ENCODE measurements around the gene ENC1.
"Not testable (repeated sequence)": the region's sequence is repeated elsewhere in the genome, so short reads cannot be mapped to it uniquely, and the experiment has no call there.

ENC1 gene

GRCh38 chr5:74640450-74640953, at the start of gene ENC1:
Gene ENC1, minus strand, starts transcription at chr5:74640728. Its CDS starts 4,243 bp downstream, at chr5:74636485.
- DNase-seq, result peak; percentile 97

GRCh38 chr5:74686962-74687751, 46.6 kb upstream of the ENC1 start:
- DNase-seq, result no peak

- DNase-seq, result no peak
Measured at GRCh38 chr5:74685979-74686631, 45.6 kb upstream of the ENC1 start.

GRCh38 chr5:74684900-74685851, 44.6 kb upstream of the ENC1 start, which contains the start of gene HEXB:
Gene HEXB, plus strand, starts transcription at chr5:74685233. Its CDS starts 28 bp downstream, at chr5:74685261.
- peak; percentile 82 for DNase-seq

- DNase-seq, result no peak
Measured at GRCh38 chr5:74679966-74680365, 39.4 kb upstream of the ENC1 start.

GRCh38 chr5:74679300-74679699, 38.8 kb upstream of the ENC1 start:
- DNase-seq, result not testable (repeated sequence)

GRCh38 chr5:74678123-74678522, 37.6 kb upstream of the ENC1 start:
- not testable (repeated sequence) for DNase-seq

- DNase-seq, result not testable (repeated sequence)
Measured at GRCh38 chr5:74676466-74676865, 35.9 kb upstream of the ENC1 start.

GRCh38 chr5:74673011-74673790, 32.7 kb upstream of the ENC1 start:
- DNase-seq, result peak; percentile 14

- no peak for DNase-seq
Measured at GRCh38 chr5:74672215-74672877, 31.8 kb upstream of the ENC1 start.

GRCh38 chr5:74670396-74671038, 30.0 kb upstream of the ENC1 start:
- no peak for DNase-seq

GRCh38 chr5:74669821-74670220, 29.3 kb upstream of the ENC1 start:
- DNase-seq, result no peak

GRCh38 chr5:74667396-74667795, 26.9 kb upstream of the ENC1 start:
- DNase-seq, result no peak

- no peak for DNase-seq
Measured at GRCh38 chr5:74665816-74666215, 25.3 kb upstream of the ENC1 start.

GRCh38 chr5:74665273-74665672, 24.7 kb upstream of the ENC1 start:
- no peak for DNase-seq

- DNase-seq, result no peak
Measured at GRCh38 chr5:74664551-74664950, 24.0 kb upstream of the ENC1 start.

- no peak for DNase-seq
Measured at GRCh38 chr5:74660873-74661272, 20.3 kb upstream of the ENC1 start.

GRCh38 chr5:74660140-74660539, 19.6 kb upstream of the ENC1 start:
- DNase-seq, result no peak

GRCh38 chr5:74659172-74659571, 18.6 kb upstream of the ENC1 start:
- no peak for DNase-seq

- no peak for DNase-seq
Measured at GRCh38 chr5:74657165-74657564, 16.6 kb upstream of the ENC1 start.

- no peak for DNase-seq
Measured at GRCh38 chr5:74655716-74656115, 15.2 kb upstream of the ENC1 start.

All from COR-L47 (cell line).